ENCODE data around the gene TSPAN18.

DNA sequence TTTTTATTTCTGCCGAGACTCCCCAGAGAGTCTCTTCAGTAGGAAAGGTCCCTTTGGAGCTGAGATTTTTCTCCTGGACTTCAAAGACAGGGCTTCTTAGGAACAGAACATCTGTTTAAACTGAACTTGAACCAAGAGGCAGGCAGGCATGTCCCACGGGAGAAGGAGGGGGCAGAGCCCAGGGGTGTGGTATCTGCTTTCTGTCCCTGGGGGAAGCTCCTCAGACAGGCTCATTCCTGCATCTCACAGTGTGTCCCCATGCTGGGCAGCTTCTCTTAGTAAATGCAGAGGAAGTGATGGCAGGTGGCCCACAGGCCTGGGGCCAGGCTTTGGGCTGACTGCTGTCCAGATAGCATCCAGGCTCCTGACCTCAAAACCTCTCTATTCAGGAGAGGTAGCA lies 47.3 kb downstream of the TSPAN18 start:
- TF ChIP-seq, protein P1, sequence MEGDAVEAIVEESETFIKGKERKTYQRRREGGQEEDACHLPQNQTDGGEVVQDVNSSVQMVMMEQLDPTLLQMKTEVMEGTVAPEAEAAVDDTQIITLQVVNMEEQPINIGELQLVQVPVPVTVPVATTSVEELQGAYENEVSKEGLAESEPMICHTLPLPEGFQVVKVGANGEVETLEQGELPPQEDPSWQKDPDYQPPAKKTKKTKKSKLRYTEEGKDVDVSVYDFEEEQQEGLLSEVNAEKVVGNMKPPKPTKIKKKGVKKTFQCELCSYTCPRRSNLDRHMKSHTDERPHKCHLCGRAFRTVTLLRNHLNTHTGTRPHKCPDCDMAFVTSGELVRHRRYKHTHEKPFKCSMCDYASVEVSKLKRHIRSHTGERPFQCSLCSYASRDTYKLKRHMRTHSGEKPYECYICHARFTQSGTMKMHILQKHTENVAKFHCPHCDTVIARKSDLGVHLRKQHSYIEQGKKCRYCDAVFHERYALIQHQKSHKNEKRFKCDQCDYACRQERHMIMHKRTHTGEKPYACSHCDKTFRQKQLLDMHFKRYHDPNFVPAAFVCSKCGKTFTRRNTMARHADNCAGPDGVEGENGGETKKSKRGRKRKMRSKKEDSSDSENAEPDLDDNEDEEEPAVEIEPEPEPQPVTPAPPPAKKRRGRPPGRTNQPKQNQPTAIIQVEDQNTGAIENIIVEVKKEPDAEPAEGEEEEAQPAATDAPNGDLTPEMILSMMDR (IDR thresholded peaks at IDR 0.05) = no peak
- TF ChIP-seq POLR2AphosphoS5 (IDR thresholded peaks at IDR 0.05) = peak; percentile 34 to 46
